NCI-H446 (cell line): ENCODE measurements around the gene PRPS1.
"Not testable (repeated sequence)": the region's sequence is repeated elsewhere in the genome, so short reads cannot be mapped to it uniquely, and the experiment has no call there.

Experiments
- DNase-seq, 2 experiments: peaks; one replicate each; lab custom pipeline; 2025; lab: John Stamatoyannopoulos, UW

The PRPS1 gene

GRCh38 chrX:107630031-107630689 is 1.9 kb downstream of the PRPS1 start:
- no peak for DNase-seq

- peak in 1 of 2 experiments; percentile 33 for DNase-seq
These were observed 4.0 kb downstream of the PRPS1 start for GRCh38 chrX:107632346-107632745.

- no peak for DNase-seq
These were observed 18.4 kb downstream of the PRPS1 start for GRCh38 chrX:107646735-107647134.

GRCh38 chrX:107648332-107648731 is 20.0 kb downstream of the PRPS1 start:
- DNase-seq = no peak

- DNase-seq = no peak
These were observed 26.2 kb downstream of the PRPS1 start for GRCh38 chrX:107654566-107654871.

- no peak for DNase-seq
These were observed 26.8 kb downstream of the PRPS1 start for GRCh38 chrX:107654872-107655761.

GRCh38 chrX:107656978-107657377 is 28.7 kb downstream of the PRPS1 start:
- DNase-seq = no peak

GRCh38 chrX:107658660-107659059 is 30.4 kb downstream of the PRPS1 start:
- no peak for DNase-seq

- no peak for DNase-seq
These were observed 31.0 kb downstream of the PRPS1 start for GRCh38 chrX:107659286-107659685.

GRCh38 chrX:107659768-107660167 is 31.5 kb downstream of the PRPS1 start:
- DNase-seq = peak in 1 of 2 experiments; percentile 61

GRCh38 chrX:107662145-107662544 is 33.8 kb downstream of the PRPS1 start:
- no peak for DNase-seq

GRCh38 chrX:107662824-107663223 is 34.5 kb downstream of the PRPS1 start:
- no peak for DNase-seq

GRCh38 chrX:107666931-107667330 is 38.6 kb downstream of the PRPS1 start:
- DNase-seq = no peak

- DNase-seq = no peak
These were observed 39.1 kb downstream of the PRPS1 start for GRCh38 chrX:107667426-107667825.

GRCh38 chrX:107668710-107669109 is 40.4 kb downstream of the PRPS1 start:
- DNase-seq = not testable (repeated sequence)

- no peak for DNase-seq
These were observed 41.0 kb downstream of the PRPS1 start for GRCh38 chrX:107669261-107669660.

- DNase-seq = no peak
These were observed 41.7 kb downstream of the PRPS1 start for GRCh38 chrX:107669885-107670628.

GRCh38 chrX:107671256-107671655 is 42.9 kb downstream of the PRPS1 start:
- not testable (repeated sequence) for DNase-seq

- peak; percentile 6 to 35 for DNase-seq
These were observed 44.7 kb downstream of the PRPS1 start for GRCh38 chrX:107672955-107673378.

- no peak for DNase-seq
These were observed 45.1 kb downstream of the PRPS1 start for GRCh38 chrX:107673431-107673830.

- DNase-seq = peak in 1 of 2 experiments; percentile 30
These were observed 45.7 kb downstream of the PRPS1 start for GRCh38 chrX:107673933-107674479.
